Measurements from ENCODE around the gene BCL11A.

The BCL11A gene

GRCh38 chr2:60513996-60514395, 39.5 kb downstream of the BCL11A start:
- TF ChIP-seq CTCF (IDR thresholded peaks at IDR 0.05; ENCODE audit: low read depth, low read length, missing control alignments): no peak
- H3K4me3 ChIP-seq (replicated peaks; ENCODE audit: low read depth, low read length): no peak overlapping the region
- DNase-seq (ENCODE audit: extremely low read depth, low read depth): no peak

- no peak for DNase-seq (ENCODE audit: extremely low read depth, low read depth)
- no peak for TF ChIP-seq CTCF (IDR thresholded peaks at IDR 0.05; ENCODE audit: low read depth, low read length, missing control alignments)
- no peak overlapping the region for H3K4me3 ChIP-seq (replicated peaks; ENCODE audit: low read depth, low read length)
Measured at GRCh38 chr2:60513191-60513590, 40.3 kb downstream of the BCL11A start.

GRCh38 chr2:60512641-60513040, 40.8 kb downstream of the BCL11A start:
- no peak overlapping the region for H3K4me3 ChIP-seq (replicated peaks; ENCODE audit: low read depth, low read length)
- TF ChIP-seq CTCF (IDR thresholded peaks at IDR 0.05; ENCODE audit: low read depth, low read length, missing control alignments): no peak
- no peak for DNase-seq (ENCODE audit: extremely low read depth, low read depth)

- no peak for DNase-seq (ENCODE audit: extremely low read depth, low read depth)
- TF ChIP-seq CTCF (IDR thresholded peaks at IDR 0.05; ENCODE audit: low read depth, low read length, missing control alignments): no peak
Measured at GRCh38 chr2:60512062-60512622, 41.3 kb downstream of the BCL11A start.

GRCh38 chr2:60510713-60511112, 42.7 kb downstream of the BCL11A start:
- DNase-seq (ENCODE audit: extremely low read depth, low read depth): no peak
- TF ChIP-seq CTCF (IDR thresholded peaks at IDR 0.05; ENCODE audit: low read depth, low read length, missing control alignments): no peak
- no peak overlapping the region for H3K4me3 ChIP-seq (replicated peaks; ENCODE audit: low read depth, low read length)

More at GRCh38 chr2:60512062-60512622, 41.3 kb downstream of the BCL11A start:
- no peak overlapping the region for H3K4me3 ChIP-seq (replicated peaks; ENCODE audit: low read depth, low read length)

GRCh38 chr2:60509066-60509465, 44.4 kb downstream of the BCL11A start:
- DNase-seq (ENCODE audit: extremely low read depth, low read depth): no peak
- H3K4me3 ChIP-seq (replicated peaks; ENCODE audit: low read depth, low read length): no peak overlapping the region
- TF ChIP-seq CTCF (IDR thresholded peaks at IDR 0.05; ENCODE audit: low read depth, low read length, missing control alignments): no peak

GRCh38 chr2:60508339-60508917, 45.0 kb downstream of the BCL11A start:
- H3K4me3 ChIP-seq (replicated peaks; ENCODE audit: low read depth, low read length): no peak overlapping the region
- DNase-seq (ENCODE audit: extremely low read depth, low read depth): no peak
- no peak for TF ChIP-seq CTCF (IDR thresholded peaks at IDR 0.05; ENCODE audit: low read depth, low read length, missing control alignments)
